Suprapubic skin (tissue), 4 donors: ENCODE measurements around the gene MMP24. TPM values are rescaled to one million over a fixed set of nuclear protein-coding genes. Genes with fewer than 3 reads are reported as not detected.

Experiments used
- DNase-seq, 2 donors: peaks; one replicate each; pipeline ENCODE4 v3.0.0-alpha.2; 2019; ENCODE audit warnings: low spot score in 2 of 2
- H3K27ac ChIP-seq: fragments of 200-600 bp; sonication (generic); one replicate; pipeline ENCODE4 v1.5.1; 2019
- H3K27me3 ChIP-seq: fragments of 200-600 bp; sonication (generic); one replicate; pipeline ENCODE4 v1.5.1; 2019
- H3K36me3 ChIP-seq: fragments of 200-600 bp; sonication (generic); one replicate; pipeline ENCODE4 v1.5.1; 2019
- H3K4me1 ChIP-seq: fragments of 200-600 bp; sonication (generic); one replicate; pipeline ENCODE4 v1.5.1; 2019
- H3K4me3 ChIP-seq: fragments of 200-600 bp; sonication (generic); one replicate; pipeline ENCODE4 v1.5.1; 2019; ENCODE audit warnings: mild to moderate bottlenecking
- H3K9me3 ChIP-seq: fragments of 200-600 bp; sonication (generic); one replicate; pipeline ENCODE4 v1.5.1; 2019
- CTCF ChIP-seq, 2 donors: fragments of 200-600 bp in 1 of 2; fragments of 450-650 bp in 1 of 2; sonication (generic) in 1 of 2; IDR thresholded peaks; one replicate each; pipeline ENCODE4 v1.5.1; 2016 to 2019; ENCODE audit warnings: antibody characterized with exemption in 2 of 2, mild to moderate bottlenecking in 1 of 2, moderate library complexity in 1 of 2
- EP300 ChIP-seq: sonication (generic); formaldehyde crosslinking; IDR thresholded peaks from one replicate; pipeline ENCODE4 v1.6.1; 2017; ENCODE audit warnings: antibody characterized with exemption
- POLR2A ChIP-seq, 2 donors: fragments of 450-650 bp; IDR thresholded peaks; one replicate each; pipeline ENCODE4 v1.6.1; 2017; ENCODE audit warnings: antibody characterized with exemption in 2 of 2, mild to moderate bottlenecking in 2 of 2, moderate library complexity in 2 of 2
- POLR2AphosphoS5 ChIP-seq, 3 donors: sonication (generic); formaldehyde crosslinking; IDR thresholded peaks; one replicate each; pipeline ENCODE4 v1.6.1; 2017; ENCODE audit warnings: antibody characterized with exemption in 3 of 3
- WGBS: methylation state at CpG from one replicate; pipeline ENCODE4 v1.1.5; 2018; 5-methylcytosine and 5-hydroxymethylcytosine counted together
- total RNA-seq, 4 donors: library from RNA; depleted of rRNA; stranded (reverse); fragments of >200 nt; gene quantifications; one replicate each; pipeline ENCODE4 v1.1.0, GENCODE V29; 2016

Gene MMP24
- total RNA-seq, 4 donors from 2014 or later = 0.16 to 0.47 (median 0.44) TPM; not detected in 1

- WGBS = 79% methylated on average over 11 of the region's 11 CpGs
- H3K27me3 ChIP-seq = no peaks in the 10 kb centered on the region
- H3K4me3 ChIP-seq = no peak overlapping the region
- H3K27ac ChIP-seq = no peak overlapping the region
- peaks cover 7% of the 10 kb centered on the region for H3K4me1 ChIP-seq
- TF ChIP-seq EP300 (no peak), CTCF (IDR thresholded peaks at IDR 0.05) (no peak), POLR2AphosphoS5 (IDR thresholded peaks at IDR 0.05) (no peak), POLR2A (IDR thresholded peaks at IDR 0.05) (no peak)
- H3K9me3 ChIP-seq = no peaks in the 10 kb centered on the region
- no peaks in the 10 kb centered on the region for H3K36me3 ChIP-seq
- DNase-seq = no peak
These were observed 99.7 kb downstream of the MMP24 start for GRCh38 chr20:35326021-35326739.

Other genes with a start within 250 kb of the MMP24 start
- 10 to 100 TPM; 48.4 to 87.3 (median 57.8) TPM for gene TRPC4AP, start 133.9 kb upstream of the MMP24 start, total RNA-seq
- 10 to 100 TPM; 11.8 to 18.0 (median 13.2) TPM for gene EDEM2, start 79.4 kb upstream of the MMP24 start, total RNA-seq
- 10 to 100 TPM; 16.4 to 26.6 (median 23.4) TPM for gene PROCR, start 54.6 kb upstream of the MMP24 start, total RNA-seq
- 10 to 100 TPM; 25.2 to 46.8 (median 35.2) TPM for gene MMP24OS, start 51.4 kb downstream of the MMP24 start, total RNA-seq
- 100 to 1,000 TPM; 111 to 229 (median 174) TPM for gene EIF6, start 58.1 kb downstream of the MMP24 start, total RNA-seq
- gene FAM83C, start 65.7 kb downstream of the MMP24 start, total RNA-seq = 10 to 100 TPM; 29.3 to 68.8 (median 65.0) TPM
- 10 to 100 TPM; 22.5 to 85.7 (median 32.1) TPM for gene UQCC1, start 185.3 kb downstream of the MMP24 start, total RNA-seq
- gene GDF5, start 211.5 kb downstream of the MMP24 start, total RNA-seq = not detected
- gene CEP250, start 228.9 kb downstream of the MMP24 start, total RNA-seq = 10 to 100 TPM; 18.8 to 55.4 (median 27.1) TPM